ENCODE measurements around the gene CNTROB. TPM values are rescaled to one million over a fixed set of nuclear protein-coding genes. Genes with fewer than 3 reads are reported as not detected.

The CNTROB gene
- total RNA-seq, 1 donor from 2014 or later: 13.7 TPM

GRCh38 chr17:7982173-7982572 is 50.2 kb downstream of the CNTROB start:
- Histone ChIP-seq H3K36me3 (no peaks in the 10 kb centered on the region), H3K27me3 (no peaks in the 10 kb centered on the region), H3K9me3 (no peaks in the 10 kb centered on the region), H3K4me3 (no peak overlapping the region), H3K4me1 (no peaks in the 10 kb centered on the region), H3K27ac (no peak overlapping the region)
- intact Hi-C loops (cut with DNase I): no loop called here
- DNase-seq (ENCODE audit: low spot score in 2 of 2): peak in 1 of 2 donors; percentile 31
- TF ChIP-seq CTCF (IDR thresholded peaks at IDR 0.05): no peak

- H3K36me3 ChIP-seq: no peaks in the 10 kb centered on the region
- intact Hi-C loops (cut with DNase I): no loop called here
- DNase-seq (ENCODE audit: low spot score in 2 of 2): peak in 1 of 2 donors; percentile 9
- no peaks in the 10 kb centered on the region for H3K4me1 ChIP-seq
- no peaks in the 10 kb centered on the region for H3K27me3 ChIP-seq
- no peaks in the 10 kb centered on the region for H3K9me3 ChIP-seq
- TF ChIP-seq CTCF (IDR thresholded peaks at IDR 0.05): no peak
- no peak overlapping the region for H3K27ac ChIP-seq
- H3K4me3 ChIP-seq: no peak overlapping the region
Measured at GRCh38 chr17:7982666-7983065, 50.7 kb downstream of the CNTROB start.

- Histone ChIP-seq H3K9me3 (no peaks in the 10 kb centered on the region), H3K4me3 (no peak overlapping the region), H3K27ac (no peak overlapping the region), H3K36me3 (no peaks in the 10 kb centered on the region), H3K27me3 (no peaks in the 10 kb centered on the region), H3K4me1 (no peaks in the 10 kb centered on the region)
- intact Hi-C loops (cut with DNase I): loop anchor here (5.0 kb wide), 1 partner anchor 243 kb away; no protein-coding TSS in a partner anchor
- DNase-seq (ENCODE audit: low spot score in 2 of 2): peak in 1 of 2 donors; percentile 21
- no peak for TF ChIP-seq CTCF (IDR thresholded peaks at IDR 0.05)
Measured at GRCh38 chr17:7984904-7985303, 52.9 kb downstream of the CNTROB start.

- no peaks in the 10 kb centered on the region for H3K27me3 ChIP-seq
- H3K27ac ChIP-seq: no peak overlapping the region
- no peak overlapping the region for H3K4me3 ChIP-seq
- intact Hi-C loops (cut with DNase I): loop anchor here (5.0 kb wide), 1 partner anchor 245 kb away; no protein-coding TSS in a partner anchor
- H3K36me3 ChIP-seq: no peaks in the 10 kb centered on the region
- no peaks in the 10 kb centered on the region for H3K9me3 ChIP-seq
- DNase-seq (ENCODE audit: low spot score in 2 of 2): no peak
- TF ChIP-seq CTCF (IDR thresholded peaks at IDR 0.05): no peak
- H3K4me1 ChIP-seq: no peaks in the 10 kb centered on the region
Measured at GRCh38 chr17:7987112-7987893, 55.3 kb downstream of the CNTROB start.

- intact Hi-C loops (cut with DNase I): loop anchor here (2.0 to 5.0 kb wide), 2 partner anchors 164 to 246 kb away; no protein-coding TSS in a partner anchor
- Histone ChIP-seq H3K4me3 (no peak overlapping the region), H3K27me3 (no peaks in the 10 kb centered on the region), H3K36me3 (no peaks in the 10 kb centered on the region), H3K4me1 (no peaks in the 10 kb centered on the region), H3K9me3 (no peaks in the 10 kb centered on the region), H3K27ac (no peak overlapping the region)
- no peak for DNase-seq (ENCODE audit: low spot score in 2 of 2)
- TF ChIP-seq CTCF (IDR thresholded peaks at IDR 0.05): peak; percentile 58 to 83 (median 72)
Measured at GRCh38 chr17:7988750-7989178, 56.8 kb downstream of the CNTROB start.
